Smooth muscle cell (in vitro differentiated cells): ENCODE measurements around the gene PRLH. TPM values are rescaled to one million over a fixed set of nuclear protein-coding genes. Genes with fewer than 3 reads are reported as not detected.
A peak's percentile ranks its signal among the peaks of the same experiment; 100 is the strongest.

Experiments used
- DNase-seq: peaks from one replicate; lab custom pipeline; 2025; ENCODE audit not compliant: unreplicated experiment; lab: John Stamatoyannopoulos, UW
- H2AFZ ChIP-seq: fragments of 200-600 bp; sonication (generic); 2 replicates; pipeline ENCODE4 v1.6.0; 2016; ENCODE audit warnings: antibody characterized with exemption, low read depth, mild to moderate bottlenecking
- H3F3A ChIP-seq: fragments of 200-600 bp; sonication (generic); 2 replicates; pipeline ENCODE4 v1.6.0; 2017; ENCODE audit warnings: antibody characterized with exemption, low read depth
- H3K27ac ChIP-seq: fragments of 200-600 bp; sonication (generic); 2 replicates; pipeline ENCODE4 v1.5.1; 2016; ENCODE audit warnings: low read depth, mild to moderate bottlenecking
- H3K27me3 ChIP-seq: fragments of 200-600 bp; sonication (generic); 2 replicates; pipeline ENCODE4 v1.6.1; 2016; ENCODE audit warnings: low read depth, mild to moderate bottlenecking
- H3K36me3 ChIP-seq: fragments of 200-600 bp; sonication (generic); 2 replicates; pipeline ENCODE4 v1.5.1; 2016; ENCODE audit warnings: low read depth
- H3K4me1 ChIP-seq: fragments of 200-600 bp; sonication (generic); 2 replicates; pipeline ENCODE4 v1.5.1; 2016; ENCODE audit warnings: low read depth
- H3K4me2 ChIP-seq: fragments of 200-600 bp; sonication (generic); 2 replicates; pipeline ENCODE4 v1.6.0; 2016; ENCODE audit warnings: mild to moderate bottlenecking
- H3K4me3 ChIP-seq: fragments of 200-600 bp; sonication (generic); 2 replicates; pipeline ENCODE4 v1.5.1; 2016; ENCODE audit warnings: mild to moderate bottlenecking
- H3K79me2 ChIP-seq: fragments of 200-600 bp; sonication (generic); 2 replicates; pipeline ENCODE4 v1.6.0; 2016; ENCODE audit warnings: low read depth, mild to moderate bottlenecking
- H3K9ac ChIP-seq: fragments of 200-600 bp; sonication (generic); 2 replicates; pipeline ENCODE4 v1.6.0; 2016; ENCODE audit warnings: low read depth
- H3K9me3 ChIP-seq: fragments of 200-600 bp; sonication (generic); replicated peaks from 2 replicates; pipeline ENCODE4 v1.5.1; 2016; ENCODE audit warnings: low read depth
- H4K20me1 ChIP-seq: fragments of 200-600 bp; sonication (generic); 2 replicates; pipeline ENCODE4 v1.6.0; 2016; ENCODE audit warnings: low read depth
- CTCF ChIP-seq: fragments of 200-600 bp; sonication (generic); IDR thresholded peaks from 2 replicates; pipeline ENCODE4 v1.5.1; 2017; ENCODE audit warnings: borderline replicate concordance, mild to moderate bottlenecking, antibody characterized with exemption; ENCODE audit not compliant: insufficient read depth, poor library complexity, severe bottlenecking
- WGBS: methylation state at CpG from one replicate; pipeline ENCODE4 v1.1.7; 2016; ENCODE audit warnings: low lambda C conversion rate; 5-methylcytosine and 5-hydroxymethylcytosine counted together
- polyA plus RNA-seq: library from polyadenylated mRNA; unstranded; fragments of >200 nt; fragmentation: Nextera tagmentation; extraction: Ambion mirVana; gene quantifications from 2 replicates; pipeline ENCODE4 v1.2.1, GENCODE V29; 2016
- total RNA-seq: library from RNA; depleted of rRNA; stranded (reverse); fragments of >200 nt; gene quantifications from 2 replicates; pipeline ENCODE4 v1.2.3, GENCODE V29; 2014

Gene PRLH
- total and polyA plus RNA-seq, 2 experiments from 2014 or later, result not detected

- peaks cover 26% of the 10 kb centered on the region for H3K4me1 ChIP-seq
- no peak overlapping the region for H3K4me2 ChIP-seq
- no peak overlapping the region for H3K27ac ChIP-seq
- no peaks in the 10 kb centered on the region for H3K9me3 ChIP-seq
- peaks cover 11% of the 10 kb centered on the region for H3F3A ChIP-seq
- H3K4me3 ChIP-seq, result no peak overlapping the region
- no peaks in the 10 kb centered on the region for H3K36me3 ChIP-seq
- WGBS, result 85% methylated on average over 7 of the region's 7 CpGs
- no peak overlapping the region for H3K9ac ChIP-seq
- DNase-seq, result no peak
- H2AFZ ChIP-seq, result no peak overlapping the region
- H3K27me3 ChIP-seq, result no peaks in the 10 kb centered on the region
- H4K20me1 ChIP-seq, result no peaks in the 10 kb centered on the region
- no peak for TF ChIP-seq CTCF
- no peaks in the 10 kb centered on the region for H3K79me2 ChIP-seq
These were observed 36.0 kb downstream of the PRLH start for GRCh38 chr2:237602409-237602808.

- Histone ChIP-seq H3K36me3 (no peaks in the 10 kb centered on the region), H3K27me3 (no peaks in the 10 kb centered on the region), H3K9ac (no peak overlapping the region), H3K79me2 (no peaks in the 10 kb centered on the region), H3K4me2 (peak overlapping the region; percentile 80), H4K20me1 (no peaks in the 10 kb centered on the region), H3K27ac (peak overlapping the region; percentile 42), H3K4me3 (peak overlapping the region; percentile 8), H2AFZ (peak overlapping the region; percentile 92), H3K9me3 (no peaks in the 10 kb centered on the region), H3K4me1 (peaks cover 26% of the 10 kb centered on the region), H3F3A (peaks cover 11% of the 10 kb centered on the region)
- 89% methylated on average over 13 of the region's 13 CpGs for WGBS
- no peak for DNase-seq
- TF ChIP-seq CTCF, result no peak
These were observed 36.8 kb downstream of the PRLH start for GRCh38 chr2:237603049-237603717.

- Histone ChIP-seq H3K9ac (no peak overlapping the region), H3K36me3 (no peaks in the 10 kb centered on the region), H3K4me3 (peak overlapping the region; percentile 8), H3K27ac (peak overlapping the region; percentile 42), H3K4me1 (peaks cover 26% of the 10 kb centered on the region), H2AFZ (peak overlapping the region; percentile 92), H3K27me3 (no peaks in the 10 kb centered on the region), H4K20me1 (no peaks in the 10 kb centered on the region), H3K4me2 (peak overlapping the region; percentile 80), H3K9me3 (no peaks in the 10 kb centered on the region), H3K79me2 (no peaks in the 10 kb centered on the region), H3F3A (peaks cover 7% of the 10 kb centered on the region)
- no peak for TF ChIP-seq CTCF
- no peak for DNase-seq
- whole genome bisulfite sequencing, result 22% methylated on average over 15 of the region's 15 CpGs
These were observed 37.5 kb downstream of the PRLH start for GRCh38 chr2:237603718-237604362.
